GM19438 (cell line): ENCODE measurements around the gene BMP2K.

Source experiments
- ATAC-seq: cut with Tn5 transposase; IDR thresholded peaks from one replicate; pipeline ENCODE4 v1.9.1; 2021; ENCODE audit warnings: low read depth; ENCODE audit not compliant: unreplicated experiment

The BMP2K gene

GRCh38 chr4:78763763-78764387 is 12.3 kb upstream of the BMP2K start:
- no peak for ATAC-seq

DNA sequence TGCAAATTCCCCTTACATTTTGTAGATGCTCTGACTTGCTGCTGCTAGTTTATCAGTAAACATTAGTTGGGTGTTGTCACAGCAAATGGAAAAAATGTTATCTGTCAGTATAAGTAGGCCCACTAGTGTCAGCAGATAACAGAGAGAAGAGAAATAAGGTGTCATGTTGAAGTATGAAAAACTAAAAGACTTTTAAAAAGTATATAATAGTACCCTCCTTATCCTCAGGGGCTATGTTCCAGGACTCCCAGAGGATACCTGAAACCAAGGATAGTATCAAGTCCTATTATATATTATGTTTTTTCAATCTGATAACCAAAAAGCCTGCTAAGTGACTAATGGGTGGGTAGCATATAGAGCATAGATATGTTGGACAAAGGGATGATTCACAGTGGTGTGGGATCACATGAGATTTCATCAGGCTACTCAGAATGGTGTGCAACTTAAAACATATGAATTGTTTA is 11.6 kb upstream of the BMP2K start:
- ATAC-seq, result no peak

DNA sequence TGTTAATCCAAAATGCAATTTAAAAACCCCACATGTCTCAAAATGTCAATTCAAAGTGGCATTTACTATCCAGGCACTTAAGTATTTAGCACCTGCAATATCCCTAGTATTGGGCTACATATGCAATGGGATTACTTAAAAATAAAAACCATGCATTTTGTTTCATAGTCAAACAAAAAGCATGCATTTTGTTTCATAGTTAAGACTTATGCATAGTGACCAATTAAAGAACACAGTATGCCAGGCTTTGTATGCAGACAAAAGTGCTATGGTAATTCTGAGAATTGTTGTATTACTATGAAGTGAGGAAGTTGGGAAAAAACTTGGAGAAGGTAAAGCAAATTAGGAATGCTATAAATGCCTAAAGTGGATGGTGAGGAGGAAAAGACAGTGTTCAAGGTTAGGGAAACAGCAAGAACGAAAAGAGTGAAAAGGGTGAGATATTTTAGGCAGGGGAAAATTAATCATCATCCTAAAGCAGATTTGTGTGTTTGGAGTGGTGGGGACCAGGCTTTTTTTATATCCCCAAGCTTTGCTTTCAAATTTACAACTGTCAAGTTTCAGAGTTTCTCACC is 10.6 kb upstream of the BMP2K start:
- no peak for ATAC-seq

DNA sequence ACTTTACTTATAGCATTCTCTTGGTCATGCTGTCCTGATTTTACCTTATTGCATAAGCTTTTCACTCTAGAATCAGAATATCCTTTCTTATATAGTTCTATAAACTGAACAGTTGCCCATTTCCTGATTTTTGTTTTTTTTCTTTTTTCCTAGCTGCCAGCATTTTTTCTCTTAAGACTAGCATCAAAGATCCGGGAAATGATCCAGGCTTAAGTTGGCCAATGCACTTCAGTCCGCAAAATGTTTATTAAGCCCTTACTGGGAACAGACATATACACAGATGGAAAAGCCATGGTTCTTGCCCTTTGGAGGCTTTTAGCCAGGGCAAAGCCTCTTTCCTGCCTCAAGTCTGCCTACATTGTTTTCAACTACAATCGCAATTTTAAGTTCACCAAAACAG is 10.1 kb upstream of the BMP2K start:
- no peak for ATAC-seq

DNA sequence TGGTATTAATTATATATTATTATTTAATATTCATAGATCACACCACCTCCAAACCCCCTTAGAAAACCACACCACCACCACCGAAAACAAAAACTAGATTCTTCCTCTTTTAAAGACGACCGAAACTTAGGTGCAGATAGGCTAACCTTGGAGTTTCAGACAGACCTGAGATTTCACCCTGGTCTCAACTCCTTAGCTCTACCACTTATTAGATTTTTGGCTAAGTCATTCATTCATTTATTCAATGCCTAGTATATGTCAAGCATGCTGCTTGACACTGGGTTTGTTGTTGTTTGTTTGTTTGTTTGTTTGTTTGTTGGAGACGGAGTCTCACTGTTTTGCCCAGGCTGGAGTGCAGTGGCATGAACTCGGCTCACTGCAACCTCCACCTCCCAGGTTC is 9.5 kb upstream of the BMP2K start:
- ATAC-seq, result peak; percentile 82

DNA sequence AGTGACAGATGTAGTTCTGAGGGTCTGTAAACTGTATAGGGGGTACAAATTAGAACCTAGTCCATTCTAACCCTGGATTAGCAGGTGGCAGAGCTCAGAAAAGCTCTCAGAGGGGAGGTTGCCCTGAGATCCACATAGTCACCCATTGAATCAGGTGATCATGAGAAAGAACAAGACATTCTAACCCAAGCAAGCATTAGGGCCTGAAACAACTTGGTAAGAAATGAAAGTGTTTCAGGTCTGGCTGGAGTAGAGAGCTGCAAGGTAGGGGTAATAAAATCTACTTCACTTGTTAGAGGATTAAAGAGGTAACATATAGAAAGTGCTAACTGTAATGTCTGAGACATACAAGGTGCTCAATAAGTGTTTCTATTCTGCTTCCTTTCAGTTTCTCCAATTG is 8.8 kb upstream of the BMP2K start:
- ATAC-seq, result peak; percentile 57

DNA sequence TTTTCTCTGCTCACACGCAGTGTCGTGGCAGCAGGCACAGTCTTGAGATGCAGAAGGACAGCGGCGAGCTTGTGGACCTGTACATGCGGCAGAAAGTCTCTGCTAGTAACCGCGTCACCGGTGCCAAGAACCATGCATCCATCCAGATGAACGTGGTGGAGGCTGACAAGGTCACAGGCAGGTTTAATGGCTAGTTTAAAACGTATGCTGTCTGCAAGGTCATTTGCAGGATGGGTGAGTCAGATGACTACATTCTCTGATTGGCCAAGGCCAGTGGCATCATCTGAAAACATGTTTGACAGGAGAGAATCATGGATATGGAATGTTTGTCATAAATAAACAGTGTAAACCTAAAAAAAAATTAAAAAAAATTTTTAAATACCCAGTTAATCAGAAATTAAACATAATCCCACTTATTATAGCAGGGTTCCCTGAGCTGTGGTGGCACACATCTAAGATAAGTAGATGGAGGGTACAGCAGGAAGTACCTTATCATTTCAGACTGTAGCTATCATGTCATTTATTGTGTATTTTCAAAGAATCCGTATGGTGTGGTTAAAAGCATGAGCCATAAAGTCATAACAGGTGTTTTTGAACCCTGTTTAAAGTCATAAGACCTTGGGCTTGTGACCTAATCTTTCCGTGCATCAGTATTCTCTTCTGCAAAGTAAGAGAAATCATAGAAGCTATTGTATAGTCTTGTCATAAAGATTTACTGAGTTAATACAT is 7.5 kb upstream of the BMP2K start:
- no peak for ATAC-seq

- no peak for ATAC-seq
These were observed 6.0 kb upstream of the BMP2K start for GRCh38 chr4:78770091-78770642.

DNA sequence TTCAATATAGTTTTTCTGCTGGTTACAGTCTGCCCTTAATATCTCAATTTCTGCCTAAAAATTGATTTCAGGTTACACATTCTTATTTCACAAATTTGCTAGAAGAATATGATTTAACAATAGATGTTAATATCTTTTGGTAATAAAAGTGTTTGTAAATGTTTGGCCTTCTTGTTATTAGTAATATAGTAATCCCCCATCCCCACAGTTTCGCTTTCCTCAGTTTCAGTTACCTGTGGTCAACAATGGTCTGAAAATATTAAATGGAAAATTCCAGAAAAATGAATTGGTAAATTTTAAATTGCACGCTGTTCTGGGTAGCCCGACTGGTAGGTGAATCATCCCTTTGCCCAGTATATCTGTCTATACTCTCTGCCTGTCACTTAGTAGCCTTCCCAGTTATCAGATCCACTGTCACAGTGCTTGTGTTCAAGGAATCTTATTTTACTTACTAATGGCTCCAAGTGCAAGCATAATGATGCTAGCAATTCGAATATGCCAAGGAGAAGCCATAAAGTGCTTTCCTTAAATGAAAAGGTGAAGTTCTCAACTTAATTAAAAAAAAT is 3.5 kb upstream of the BMP2K start:
- no peak for ATAC-seq

GRCh38 chr4:78774417-78774816 is 1.7 kb upstream of the BMP2K start:
- no peak for ATAC-seq

- peak; percentile 45 for ATAC-seq
These were observed 659 bp upstream of the BMP2K start for GRCh38 chr4:78775303-78776078.

GRCh38 chr4:78776729-78777575 is 802 bp downstream of the BMP2K start:
- ATAC-seq, result peak; percentile 27

- no peak for ATAC-seq
These were observed 1.4 kb downstream of the BMP2K start for GRCh38 chr4:78777576-78777940.

- no peak for ATAC-seq
These were observed 2.4 kb downstream of the BMP2K start for GRCh38 chr4:78778530-78778929.

GRCh38 chr4:78779280-78779679 is 3.1 kb downstream of the BMP2K start:
- no peak for ATAC-seq

DNA sequence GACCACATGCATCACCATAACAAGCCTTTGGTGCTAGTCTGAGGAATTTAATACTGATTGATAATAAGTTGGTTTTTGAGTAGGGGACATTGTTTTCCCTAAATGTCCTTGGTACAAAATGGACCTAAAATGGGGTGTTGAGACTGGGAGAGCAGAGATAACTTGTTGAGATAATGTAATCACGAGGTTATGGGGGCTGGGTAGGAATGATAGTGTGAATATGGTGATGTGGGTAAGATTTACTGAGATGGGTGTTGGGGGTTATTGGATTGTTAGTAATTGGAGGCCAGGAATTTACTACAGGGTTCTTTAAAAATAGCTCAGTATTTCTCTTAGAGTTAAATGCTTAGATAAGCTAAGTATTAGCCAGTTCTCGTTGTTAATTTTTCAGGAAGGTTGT is 3.9 kb downstream of the BMP2K start:
- ATAC-seq, result no peak

DNA sequence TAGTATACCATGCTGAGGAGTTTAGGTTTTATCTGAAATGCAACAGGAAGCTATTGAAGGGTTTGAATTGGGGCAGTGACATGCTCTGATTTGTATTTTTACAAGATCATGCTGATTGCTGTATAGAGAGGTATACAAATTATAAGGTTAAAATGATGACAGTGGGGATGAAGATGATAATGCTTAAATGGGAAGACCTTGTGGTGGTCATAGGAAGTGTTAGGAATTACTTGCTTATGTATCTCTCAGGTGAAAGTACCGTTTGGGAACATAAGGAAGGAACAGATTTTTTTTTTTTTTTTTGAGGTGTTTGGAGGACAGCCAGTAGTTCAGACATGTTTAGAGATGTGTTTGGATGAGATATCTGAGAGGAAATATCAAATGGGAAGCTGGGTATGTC is 5.0 kb downstream of the BMP2K start:
- no peak for ATAC-seq

- ATAC-seq, result no peak
These were observed 5.8 kb downstream of the BMP2K start for GRCh38 chr4:78781924-78782323.

DNA sequence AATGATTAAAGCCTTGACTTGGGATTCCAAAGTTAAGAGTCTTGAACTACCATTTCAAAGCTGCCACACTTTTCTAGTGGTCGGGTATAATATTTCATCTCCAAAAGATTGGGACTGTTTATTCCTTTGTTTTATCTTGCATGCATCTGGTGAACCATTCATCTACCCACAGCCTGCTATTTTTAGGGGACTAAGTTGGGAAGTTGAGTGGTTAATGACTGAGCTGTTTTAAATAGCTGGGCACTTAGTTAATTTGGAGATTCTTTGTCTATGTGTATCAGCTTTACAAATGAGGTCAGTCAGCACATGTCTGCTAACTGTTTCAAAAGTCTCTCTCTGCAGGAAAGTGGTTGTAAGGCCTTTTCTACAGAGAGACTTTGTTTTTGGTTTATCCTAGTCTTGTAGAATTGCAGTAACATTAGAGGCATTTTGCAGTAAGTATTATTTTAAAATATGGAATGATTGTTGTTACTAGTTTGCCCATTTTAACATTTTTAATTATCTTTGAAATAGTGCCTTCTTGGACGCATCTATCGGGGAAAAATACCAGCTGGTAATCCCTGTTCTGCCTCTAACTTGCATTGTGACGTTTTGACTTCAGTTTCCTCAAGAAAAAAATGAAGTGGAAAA is 8.2 kb downstream of the BMP2K start:
- ATAC-seq, result no peak
